NCI-H2171 treated with DMSO at 0.1 percent for 48 hours (cell line): ENCODE data around the gene PCDH9.
"Not testable (repeated sequence)": the region's sequence is repeated elsewhere in the genome, so short reads cannot be mapped to it uniquely, and the experiment has no call there.

Experiments used
- DNase-seq: peaks from one replicate; lab custom pipeline; 2025; lab: John Stamatoyannopoulos, UW

PCDH9 gene

GRCh38 chr13:67123165-67123564 lies 107.0 kb downstream of the PCDH9 start:
- peak; percentile 52 for DNase-seq

- no peak for DNase-seq
These were observed 107.9 kb downstream of the PCDH9 start for GRCh38 chr13:67122251-67122650.

GRCh38 chr13:67120872-67121531 lies 109.1 kb downstream of the PCDH9 start:
- DNase-seq: no peak

- DNase-seq: peak; percentile 59
These were observed 110.6 kb downstream of the PCDH9 start for GRCh38 chr13:67119481-67119894.

GRCh38 chr13:67118277-67118676 lies 111.9 kb downstream of the PCDH9 start:
- DNase-seq: peak; percentile 42

GRCh38 chr13:67117010-67117550 lies 113.1 kb downstream of the PCDH9 start:
- DNase-seq: no peak

- DNase-seq: peak; percentile 16
These were observed 122.2 kb downstream of the PCDH9 start for GRCh38 chr13:67107979-67108378.

- peak; percentile 38 for DNase-seq
These were observed 123.6 kb downstream of the PCDH9 start for GRCh38 chr13:67106502-67107057.

GRCh38 chr13:67101730-67102467 lies 128.2 kb downstream of the PCDH9 start:
- no peak for DNase-seq

GRCh38 chr13:67100730-67101129 lies 129.4 kb downstream of the PCDH9 start:
- DNase-seq: no peak

- no peak for DNase-seq
These were observed 130.6 kb downstream of the PCDH9 start for GRCh38 chr13:67099494-67099893.

GRCh38 chr13:67097892-67098452 lies 132.2 kb downstream of the PCDH9 start:
- no peak for DNase-seq

GRCh38 chr13:67096893-67097292 lies 133.2 kb downstream of the PCDH9 start:
- DNase-seq: not testable (repeated sequence)

GRCh38 chr13:67096418-67096817 lies 133.7 kb downstream of the PCDH9 start:
- DNase-seq: no peak

GRCh38 chr13:67095621-67096020 lies 134.5 kb downstream of the PCDH9 start:
- no peak for DNase-seq

GRCh38 chr13:67094952-67095351 lies 135.2 kb downstream of the PCDH9 start:
- no peak for DNase-seq

- no peak for DNase-seq
These were observed 136.1 kb downstream of the PCDH9 start for GRCh38 chr13:67094078-67094477.

- no peak for DNase-seq
These were observed 138.5 kb downstream of the PCDH9 start for GRCh38 chr13:67091603-67092002.

- DNase-seq: no peak
These were observed 139.3 kb downstream of the PCDH9 start for GRCh38 chr13:67090856-67091255.

- no peak for DNase-seq
These were observed 142.6 kb downstream of the PCDH9 start for GRCh38 chr13:67087527-67087926.

- DNase-seq: no peak
These were observed 143.9 kb downstream of the PCDH9 start for GRCh38 chr13:67086260-67086659.

- no peak for DNase-seq
These were observed 146.1 kb downstream of the PCDH9 start for GRCh38 chr13:67084066-67084465.

GRCh38 chr13:67083519-67083918 lies 146.6 kb downstream of the PCDH9 start:
- DNase-seq: no peak
